Measurements from ENCODE around the gene MYO6.

DNA sequence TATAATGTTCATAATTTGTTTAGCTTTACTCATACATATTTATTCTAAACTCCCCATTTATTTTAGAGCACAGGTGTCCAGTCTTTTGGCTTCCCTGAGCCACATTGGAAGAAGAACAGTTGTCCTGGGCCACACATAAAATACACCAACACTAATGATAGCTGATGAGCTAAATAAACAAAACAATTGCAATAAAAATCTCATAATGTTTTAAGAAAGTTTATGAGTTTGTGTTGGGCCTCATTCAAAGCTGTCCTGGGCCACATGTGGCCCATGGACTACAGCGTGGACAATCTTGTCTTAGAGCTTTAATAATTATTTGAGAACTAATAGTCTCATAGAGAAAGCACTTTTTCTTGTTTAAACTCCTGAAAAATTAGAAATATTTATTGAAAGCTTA is 131.3 kb downstream of the MYO6 start:
- TF ChIP-seq SUZ12 (IDR thresholded peaks at IDR 0.05; ENCODE audit: extremely low read depth, insufficient read depth, insufficient read length) (no peak), YY1 (IDR thresholded peaks at IDR 0.05; ENCODE audit: insufficient read depth, insufficient read length) (no peak)
